OCI-LY3 (cell line): Measurements from ENCODE around the gene PITX3.
"Not testable (repeated sequence)": the region's sequence is repeated elsewhere in the genome, so short reads cannot be mapped to it uniquely, and the experiment has no call there.

Experiments
- H2AFZ ChIP-seq: fragments of 200-600, 300-600 bp; shearing (Covaris generic); 2 replicates; pipeline ENCODE4 v1.6.0; 2014; ENCODE audit warnings: antibody characterized with exemption, low read depth, low read length
- H3K27ac ChIP-seq: fragments of 200-600, 300-600 bp; sonication (generic); 2 replicates; pipeline ENCODE4 v1.5.1; 2014; ENCODE audit warnings: mild to moderate bottlenecking, low read length, moderate library complexity, mixed read lengths
- H3K27me3 ChIP-seq: fragments of 200-600, 300-600 bp; sonication (generic); 2 replicates; pipeline ENCODE4 v1.6.1; 2014; ENCODE audit warnings: low read depth, low read length, mixed read lengths
- H3K36me3 ChIP-seq: fragments of 200-600, 300-600 bp; sonication (generic); replicated peaks from 2 replicates; pipeline ENCODE3; 2014; ENCODE audit warnings: low read depth, low read length, mixed read lengths
- H3K4me1 ChIP-seq: fragments of 300-600, 200-600 bp; sonication (generic); 2 replicates; pipeline ENCODE4 v1.6.1; 2014; ENCODE audit warnings: low read length, mixed read lengths
- H3K4me2 ChIP-seq: fragments of 200-600, 300-600 bp; sonication (generic); 2 replicates; pipeline ENCODE4 v1.6.1; 2014; ENCODE audit warnings: low read length, mixed read lengths
- H3K4me3 ChIP-seq: fragments of 300-600, 200-600 bp; sonication (generic); 2 replicates; pipeline ENCODE4 v1.5.1; 2014; ENCODE audit warnings: antibody characterized with exemption, mild to moderate bottlenecking, low read length, moderate library complexity
- H3K79me2 ChIP-seq: fragments of 300-600, 200-600 bp; shearing (Covaris generic); 2 replicates; pipeline ENCODE4 v1.6.1; 2014; ENCODE audit warnings: mild to moderate bottlenecking, low read length, mixed read lengths
- H3K9ac ChIP-seq: fragments of 300-600, 200-600 bp; shearing (Covaris generic); 2 replicates; pipeline ENCODE4 v1.6.0; 2014; ENCODE audit warnings: mild to moderate bottlenecking, low read length, moderate library complexity
- H3K9me3 ChIP-seq: fragments of 200-600, 300-600 bp; shearing (Covaris generic); 2 replicates; pipeline ENCODE4 v1.6.1; 2014; ENCODE audit warnings: low read length, mixed read lengths; ENCODE audit not compliant: insufficient read depth
- H4K20me1 ChIP-seq: fragments of 200-600, 300-600 bp; sonication (generic); 2 replicates; pipeline ENCODE4 v1.6.1; 2016; ENCODE audit warnings: low read length, mixed read lengths; ENCODE audit not compliant: insufficient read depth
- EZH2phosphoT487 ChIP-seq: fragments of 200-600 bp; shearing (Covaris generic); IDR thresholded peaks from 2 replicates; pipeline ENCODE4 v1.6.1; 2018; ENCODE audit warnings: antibody characterized with exemption, mixed run types, low read depth
- TF ChIP-seq, protein P1 (sequence below): fragments of 200-600, 300-600 bp; sonication (generic); IDR thresholded peaks from 2 replicates; pipeline ENCODE4 v1.5.1; 2014; ENCODE audit warnings: antibody characterized with exemption, low read length, low read depth

The PITX3 gene

DNA sequence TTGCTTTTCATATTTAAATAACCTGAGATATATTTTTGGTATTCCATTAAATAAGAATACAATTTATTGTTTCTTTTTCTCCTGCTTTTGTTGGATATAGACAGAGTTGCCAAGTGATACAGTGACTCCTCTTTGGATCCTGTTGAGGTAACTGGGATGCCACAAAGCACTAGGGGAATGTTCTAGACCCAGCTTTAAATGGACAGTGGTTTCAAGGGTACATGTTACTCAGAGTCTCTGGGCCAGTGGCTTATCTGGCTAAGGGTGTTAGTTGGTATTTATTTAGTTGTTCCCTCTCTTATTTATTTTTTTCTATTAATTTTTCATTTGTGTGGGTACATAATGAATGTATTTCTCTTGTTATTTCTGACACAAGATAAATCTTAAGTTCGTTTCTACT lies 13.1 kb upstream of the PITX3 start:
- peaks cover 64% of the 10 kb centered on the region for H3K79me2 ChIP-seq
- no peak overlapping the region for H3K4me2 ChIP-seq
- H3K4me3 ChIP-seq, result no peak overlapping the region
- no peaks in the 10 kb centered on the region for H3K4me1 ChIP-seq
- H2AFZ ChIP-seq, result no peak overlapping the region
- H3K27me3 ChIP-seq, result no peaks in the 10 kb centered on the region
- no peaks in the 10 kb centered on the region for H3K9me3 ChIP-seq
- H3K36me3 ChIP-seq, result no peaks in the 10 kb centered on the region
- H3K27ac ChIP-seq, result no peak overlapping the region
- TF ChIP-seq, protein P1, sequence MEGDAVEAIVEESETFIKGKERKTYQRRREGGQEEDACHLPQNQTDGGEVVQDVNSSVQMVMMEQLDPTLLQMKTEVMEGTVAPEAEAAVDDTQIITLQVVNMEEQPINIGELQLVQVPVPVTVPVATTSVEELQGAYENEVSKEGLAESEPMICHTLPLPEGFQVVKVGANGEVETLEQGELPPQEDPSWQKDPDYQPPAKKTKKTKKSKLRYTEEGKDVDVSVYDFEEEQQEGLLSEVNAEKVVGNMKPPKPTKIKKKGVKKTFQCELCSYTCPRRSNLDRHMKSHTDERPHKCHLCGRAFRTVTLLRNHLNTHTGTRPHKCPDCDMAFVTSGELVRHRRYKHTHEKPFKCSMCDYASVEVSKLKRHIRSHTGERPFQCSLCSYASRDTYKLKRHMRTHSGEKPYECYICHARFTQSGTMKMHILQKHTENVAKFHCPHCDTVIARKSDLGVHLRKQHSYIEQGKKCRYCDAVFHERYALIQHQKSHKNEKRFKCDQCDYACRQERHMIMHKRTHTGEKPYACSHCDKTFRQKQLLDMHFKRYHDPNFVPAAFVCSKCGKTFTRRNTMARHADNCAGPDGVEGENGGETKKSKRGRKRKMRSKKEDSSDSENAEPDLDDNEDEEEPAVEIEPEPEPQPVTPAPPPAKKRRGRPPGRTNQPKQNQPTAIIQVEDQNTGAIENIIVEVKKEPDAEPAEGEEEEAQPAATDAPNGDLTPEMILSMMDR, result no peak
- TF ChIP-seq EZH2phosphoT487, result no peak
- no peak overlapping the region for H3K9ac ChIP-seq
- H4K20me1 ChIP-seq, result peaks cover 2% of the 10 kb centered on the region; the same call in 1 of the 2 replicates

DNA sequence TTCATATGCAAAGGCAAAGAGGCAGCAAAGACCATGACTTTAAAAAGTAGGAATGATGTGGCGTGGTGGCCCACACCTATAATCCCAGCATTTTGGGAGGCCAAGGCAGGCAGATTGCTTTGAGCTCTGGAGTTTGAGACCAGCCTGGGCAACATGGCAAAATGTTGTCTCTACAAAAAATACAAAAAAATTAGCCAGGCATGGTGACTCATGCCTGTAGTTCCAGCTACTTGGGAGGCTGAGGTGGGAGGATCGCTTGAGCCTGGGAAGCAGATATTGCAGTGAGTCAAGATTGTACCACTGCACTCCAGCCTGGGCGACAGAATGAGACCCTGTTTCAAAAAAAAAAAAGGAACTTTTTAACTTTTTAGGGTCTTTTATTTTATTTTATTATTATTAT lies 11.2 kb upstream of the PITX3 start:
- H3K79me2 ChIP-seq, result peaks cover 80% of the 10 kb centered on the region
- not testable (repeated sequence) for H3K9me3 ChIP-seq, H3K4me2 ChIP-seq, H3K4me3 ChIP-seq, H4K20me1 ChIP-seq, H3K9ac ChIP-seq, H3K36me3 ChIP-seq, H3K27ac ChIP-seq, H2AFZ ChIP-seq, H3K27me3 ChIP-seq, H3K4me1 ChIP-seq

DNA sequence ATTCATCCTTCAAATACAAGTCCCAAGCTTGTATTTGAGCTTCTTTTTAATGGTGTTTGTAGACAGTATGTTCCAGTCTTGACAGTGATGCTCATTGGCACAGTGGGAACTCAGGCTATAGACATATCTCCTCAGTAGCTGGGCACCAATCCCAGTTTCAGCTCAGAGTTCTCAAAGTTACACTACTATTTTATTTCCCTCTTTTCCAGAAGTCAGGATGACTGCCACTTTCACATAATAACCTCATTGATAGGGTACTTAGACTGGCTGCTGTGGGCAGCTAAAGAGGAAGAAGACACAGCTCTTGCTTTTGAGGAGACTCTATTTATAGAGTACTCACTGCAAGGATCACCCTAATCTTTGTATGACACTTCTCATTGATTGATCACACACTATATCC lies 6.4 kb upstream of the PITX3 start:
- H3K4me1 ChIP-seq, result peaks cover 19% of the 10 kb centered on the region
- peaks cover 16% of the 10 kb centered on the region for H4K20me1 ChIP-seq
- no peak overlapping the region for H3K4me3 ChIP-seq
- no peak overlapping the region for H3K9ac ChIP-seq
- H2AFZ ChIP-seq, result no peak overlapping the region
- no peak overlapping the region for H3K27ac ChIP-seq
- 0 out of 2 replicates have a peak overlapping the region, but pooled peaks have one; percentile 99 for H3K4me2 ChIP-seq
- no peaks in the 10 kb centered on the region for H3K9me3 ChIP-seq
- H3K36me3 ChIP-seq, result peaks cover 4% of the 10 kb centered on the region
- peaks cover 67% of the 10 kb centered on the region for H3K79me2 ChIP-seq
- H3K27me3 ChIP-seq, result no peaks in the 10 kb centered on the region
- TF ChIP-seq, protein P1, result no peak
- TF ChIP-seq EZH2phosphoT487, result no peak

DNA sequence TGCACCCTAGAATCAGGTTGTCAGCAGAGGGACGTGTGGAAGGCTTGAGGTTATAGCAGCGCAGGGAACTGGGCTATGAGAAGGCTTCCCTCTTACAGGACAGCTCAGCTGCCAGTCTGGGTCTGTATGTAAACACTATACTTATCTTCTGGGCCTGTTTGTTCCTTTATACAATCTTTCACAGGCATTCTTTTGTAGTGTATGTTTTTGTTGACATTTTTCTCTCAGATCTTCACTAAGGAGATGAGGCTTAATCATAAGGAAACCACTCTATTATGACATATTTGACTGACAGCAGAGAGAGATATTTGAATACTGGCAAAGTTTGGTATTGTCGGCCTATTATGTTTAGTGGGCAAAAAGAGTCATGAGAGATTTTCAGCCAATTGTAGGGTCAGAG lies 4.9 kb upstream of the PITX3 start:
- Histone ChIP-seq H3K9ac (peak overlapping the region; percentile 88), H3K4me2 (peak overlapping the region; percentile 99), H3K4me1 (peaks cover 19% of the 10 kb centered on the region), H3K27ac (peak overlapping the region; percentile 63; the same call in 1 of the 2 replicates), H2AFZ (no peak overlapping the region), H4K20me1 (peaks cover 16% of the 10 kb centered on the region), H3K9me3 (no peaks in the 10 kb centered on the region), H3K79me2 (peaks cover 58% of the 10 kb centered on the region), H3K27me3 (no peaks in the 10 kb centered on the region), H3K36me3 (peaks cover 4% of the 10 kb centered on the region), H3K4me3 (peak overlapping the region; percentile 98)
- no peak for TF ChIP-seq EZH2phosphoT487
- TF ChIP-seq, protein P1, result no peak

DNA sequence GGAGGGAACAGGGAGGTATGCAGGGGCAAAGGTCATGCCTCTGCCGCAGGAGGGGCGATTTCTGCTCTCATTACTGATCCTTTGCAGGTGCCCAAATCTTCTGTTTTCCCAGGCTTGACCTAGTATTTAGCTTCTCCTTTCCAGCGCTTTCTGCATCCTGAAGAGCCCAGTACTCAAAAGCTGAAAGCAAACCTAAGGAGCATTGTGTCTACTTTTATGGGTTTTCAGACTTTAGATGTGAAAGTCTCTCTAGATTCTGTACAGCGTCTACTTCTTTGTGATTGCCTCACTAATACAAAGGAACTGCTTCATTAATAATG lies 4.6 kb upstream of the PITX3 start:
- peaks cover 4% of the 10 kb centered on the region for H3K36me3 ChIP-seq
- peak overlapping the region; percentile 98 for H3K4me3 ChIP-seq
- H4K20me1 ChIP-seq, result peaks cover 16% of the 10 kb centered on the region
- peaks cover 55% of the 10 kb centered on the region for H3K79me2 ChIP-seq
- peaks cover 19% of the 10 kb centered on the region for H3K4me1 ChIP-seq
- H2AFZ ChIP-seq, result 0 out of 2 replicates have a peak overlapping the region, but pooled peaks have one; percentile 69
- no peaks in the 10 kb centered on the region for H3K9me3 ChIP-seq
- H3K27ac ChIP-seq, result peak overlapping the region; percentile 63
- H3K9ac ChIP-seq, result peak overlapping the region; percentile 88
- peak overlapping the region; percentile 99 for H3K4me2 ChIP-seq
- no peaks in the 10 kb centered on the region for H3K27me3 ChIP-seq
- TF ChIP-seq, protein P1, result no peak
- no peak for TF ChIP-seq EZH2phosphoT487
